Measurements from ENCODE around the gene RNASE4. TPM values are rescaled to one million over a fixed set of nuclear protein-coding genes. Genes with fewer than 3 reads are reported as not detected.

The RNASE4 gene
- polyA plus RNA-seq, 1 of the 3 experiments (the other 2 are of a cell fraction): 11.6 TPM

- H3K4me1 ChIP-seq (ENCODE audit: control insufficient read depth in 1 of 2, insufficient read depth in 2 of 2, low read depth in 1 of 2, low read length in 1 of 2): no peaks in the 10 kb centered on the region
- no peak overlapping the region for H3K4me3 ChIP-seq (ENCODE audit: low read depth in 2 of 2, low read length in 1 of 2)
- 17% methylated on average over 12 of the region's 12 CpGs for WGBS (ENCODE audit: low lambda C conversion rate)
- no peaks in the 10 kb centered on the region for H3K36me3 ChIP-seq (replicated peaks in 1 of 2; ENCODE audit: control insufficient read depth in 1 of 2, insufficient read depth in 2 of 2, low read length in 1 of 2)
- peaks cover 65% of the 10 kb centered on the region for H3K27me3 ChIP-seq (ENCODE audit: insufficient read depth)
- TF ChIP-seq NRF1 (IDR thresholded peaks at IDR 0.05; ENCODE audit: low read depth, low read length): no peak
- TF ChIP-seq TEAD4 (IDR thresholded peaks at IDR 0.05; ENCODE audit: borderline replicate concordance, insufficient read depth): no peak
- TF ChIP-seq MAX (IDR thresholded peaks at IDR 0.05; ENCODE audit: low read depth): no peak
- no peak for TF ChIP-seq USF2 (IDR thresholded peaks at IDR 0.05; ENCODE audit: borderline replicate concordance, low read depth, low read length)
- no peak for TF ChIP-seq RFX5 (IDR thresholded peaks at IDR 0.05; ENCODE audit: low read length)
- TF ChIP-seq RAD21 (IDR thresholded peaks at IDR 0.05; ENCODE audit: low read length): no peak
- TF ChIP-seq PBX3 (IDR thresholded peaks at IDR 0.05): no peak
- no peak for TF ChIP-seq YY1 (IDR thresholded peaks at IDR 0.05; ENCODE audit: low read depth)
- no peak for TF ChIP-seq MXI1 (IDR thresholded peaks at IDR 0.05; ENCODE audit: low read depth, low read length)
- TF ChIP-seq FOXM1 (IDR thresholded peaks at IDR 0.05; ENCODE audit: low read depth): no peak
- DNase-seq: no peak
- H3F3A ChIP-seq (replicated peaks; ENCODE audit: insufficient read depth): no peaks in the 10 kb centered on the region
- no peaks in the 10 kb centered on the region for H3K9me3 ChIP-seq
- no peak overlapping the region for H3K4me2 ChIP-seq
- CTCF ChIA-PET: no interaction called here
- H3K9ac ChIP-seq: no peak overlapping the region
- H4K20me1 ChIP-seq (ENCODE audit: insufficient read depth): no peaks in the 10 kb centered on the region
- POLR2A ChIA-PET: no interaction called here
- H3K27ac ChIP-seq (ENCODE audit: low read depth in 2 of 2, low read length in 1 of 2): no peak overlapping the region
- H3K9me2 ChIP-seq: no peaks in the 10 kb centered on the region
- no peak overlapping the region for H2AFZ ChIP-seq (ENCODE audit: low read depth)
- H3K79me2 ChIP-seq (ENCODE audit: insufficient read depth): no peaks in the 10 kb centered on the region
These were observed 37.7 kb downstream of the RNASE4 start for GRCh38 chr14:20722016-20722415.

- WGBS (ENCODE audit: low lambda C conversion rate): 21% methylated on average over 3 of the region's 28 CpGs
- peaks cover 56% of the 10 kb centered on the region for H3K27me3 ChIP-seq (ENCODE audit: insufficient read depth)
- no peaks in the 10 kb centered on the region for H3F3A ChIP-seq (replicated peaks; ENCODE audit: insufficient read depth)
- ChIA-PET POLR2A (no interaction called here), CTCF (interaction anchor here (0.8 kb wide), 1 partner anchor 33 kb away, joined by 3 read pairs; no protein-coding TSS in a partner anchor)
- no peak overlapping the region for H3K4me3 ChIP-seq (ENCODE audit: low read depth in 2 of 2, low read length in 1 of 2)
- peak; percentile 27 for DNase-seq
- H3K4me1 ChIP-seq (ENCODE audit: control insufficient read depth in 1 of 2, insufficient read depth in 2 of 2, low read depth in 1 of 2, low read length in 1 of 2): no peaks in the 10 kb centered on the region
- no peaks in the 10 kb centered on the region for H3K9me3 ChIP-seq
- no peak overlapping the region for H2AFZ ChIP-seq (ENCODE audit: low read depth)
- peak overlapping the region; percentile 28; the same call in 1 of the 2 replicates for H3K4me2 ChIP-seq
- no peak overlapping the region for H3K27ac ChIP-seq (ENCODE audit: low read depth in 2 of 2, low read length in 1 of 2)
- H3K9me2 ChIP-seq: no peaks in the 10 kb centered on the region
- H3K79me2 ChIP-seq (ENCODE audit: insufficient read depth): no peaks in the 10 kb centered on the region
- H4K20me1 ChIP-seq (ENCODE audit: insufficient read depth): no peaks in the 10 kb centered on the region
- H3K36me3 ChIP-seq (replicated peaks in 1 of 2; ENCODE audit: control insufficient read depth in 1 of 2, insufficient read depth in 2 of 2, low read length in 1 of 2): no peaks in the 10 kb centered on the region
- TF ChIP-seq MEF2A (IDR thresholded peaks at IDR 0.05; ENCODE audit: borderline replicate concordance, low read depth) (no peak), REST (IDR thresholded peaks at IDR 0.05; ENCODE audit: low read depth, low read length) (no peak), CHD2 (IDR thresholded peaks at IDR 0.05; ENCODE audit: low read length, partially characterized antibody) (no peak), SMC3 (IDR thresholded peaks at IDR 0.05; ENCODE audit: low read depth, low read length) (no peak), RXRA (IDR thresholded peaks at IDR 0.05; ENCODE audit: borderline replicate concordance, low read depth) (no peak), CTCF (IDR thresholded peaks at IDR 0.05) (no peak), TCF12 (IDR thresholded peaks at IDR 0.05) (no peak), RAD21 (IDR thresholded peaks at IDR 0.05; ENCODE audit: low read length) (no peak), TAF1 (IDR thresholded peaks at IDR 0.05; ENCODE audit: borderline replicate concordance, low read depth, low read length) (no peak), RCOR1 (IDR thresholded peaks at IDR 0.05; ENCODE audit: low read length) (no peak), FOXM1 (IDR thresholded peaks at IDR 0.05; ENCODE audit: low read depth) (no peak)
- no peak overlapping the region for H3K9ac ChIP-seq
These were observed 39.1 kb downstream of the RNASE4 start for GRCh38 chr14:20723488-20723887.
